Progenitor cell of endocrine pancreas (in vitro differentiated cells): ENCODE data around the gene TMEM38A. TPM values are rescaled to one million over a fixed set of nuclear protein-coding genes. Genes with fewer than 3 reads are reported as not detected.

Experiments used
- DNase-seq: peaks from one replicate; pipeline ENCODE4 v3.0.0; 2021; ENCODE audit warnings: low spot score; ENCODE audit not compliant: unreplicated experiment
- H3K27ac Mint-ChIP-seq: 2 replicates; pipeline ENCODE4 v1.8.0; 2021; ENCODE audit warnings: mild to moderate bottlenecking, moderate library complexity, mixed read lengths
- H3K27me3 Mint-ChIP-seq: 2 replicates; pipeline ENCODE4 v1.8.0; 2021; ENCODE audit warnings: mixed read lengths
- H3K36me3 Mint-ChIP-seq: 2 replicates; pipeline ENCODE4 v1.8.0; 2022; ENCODE audit warnings: mixed read lengths; ENCODE audit not compliant: insufficient read depth
- H3K4me1 Mint-ChIP-seq: 2 replicates; pipeline ENCODE4 v1.8.0; 2021; ENCODE audit warnings: low read depth, mixed read lengths
- H3K4me3 Mint-ChIP-seq: 2 replicates; pipeline ENCODE4 v1.8.0; 2021; ENCODE audit warnings: low read depth, mild to moderate bottlenecking, moderate library complexity, mixed read lengths
- H3K9me3 Mint-ChIP-seq: 2 replicates; pipeline ENCODE4 v1.8.0; 2021; ENCODE audit warnings: low read depth, mixed read lengths
- total RNA-seq: library from RNA; stranded (reverse); gene quantifications from 2 replicates; pipeline ENCODE4 v1.2.1, GENCODE V29; 2021
- TF ChIP-seq, protein P1 (sequence below): fragments of 200-600 bp; sonication (generic); IDR thresholded peaks from one replicate; pipeline ENCODE4 v1.5.0; 2021; ENCODE audit warnings: antibody characterized with exemption, mild to moderate bottlenecking; ENCODE audit not compliant: unreplicated experiment

Gene TMEM38A
- total RNA-seq, 1 donor from 2014 or later, result 12.2 TPM

DNA sequence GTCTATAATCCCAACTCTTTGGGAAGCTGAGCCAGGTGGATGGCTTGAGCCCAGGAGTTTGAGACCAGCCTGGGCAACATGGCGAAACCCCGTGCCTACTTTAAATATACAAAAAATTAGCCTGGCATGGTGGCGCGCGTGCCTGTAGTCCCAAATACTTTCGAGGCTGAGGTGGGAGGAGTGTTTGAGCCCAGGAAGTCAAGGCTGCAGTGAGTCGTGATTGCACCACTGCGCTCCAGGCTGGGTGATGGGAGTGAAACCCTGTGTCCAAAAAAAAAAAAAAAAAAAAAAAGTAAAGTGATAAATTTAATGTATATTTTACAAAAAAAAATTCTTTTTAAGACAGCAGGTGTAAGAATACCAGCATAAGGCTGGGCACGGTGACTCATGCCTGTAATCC lies 17.6 kb downstream of the TMEM38A start:
- Mint-ChIP-seq H3K4me1 (peaks cover 2% of the 10 kb centered on the region), H3K27me3 (no peaks in the 10 kb centered on the region), H3K27ac (no peak overlapping the region), H3K4me3 (no peak overlapping the region), H3K36me3 (peaks cover 17% of the 10 kb centered on the region), H3K9me3 (no peaks in the 10 kb centered on the region)
- TF ChIP-seq, protein P1, sequence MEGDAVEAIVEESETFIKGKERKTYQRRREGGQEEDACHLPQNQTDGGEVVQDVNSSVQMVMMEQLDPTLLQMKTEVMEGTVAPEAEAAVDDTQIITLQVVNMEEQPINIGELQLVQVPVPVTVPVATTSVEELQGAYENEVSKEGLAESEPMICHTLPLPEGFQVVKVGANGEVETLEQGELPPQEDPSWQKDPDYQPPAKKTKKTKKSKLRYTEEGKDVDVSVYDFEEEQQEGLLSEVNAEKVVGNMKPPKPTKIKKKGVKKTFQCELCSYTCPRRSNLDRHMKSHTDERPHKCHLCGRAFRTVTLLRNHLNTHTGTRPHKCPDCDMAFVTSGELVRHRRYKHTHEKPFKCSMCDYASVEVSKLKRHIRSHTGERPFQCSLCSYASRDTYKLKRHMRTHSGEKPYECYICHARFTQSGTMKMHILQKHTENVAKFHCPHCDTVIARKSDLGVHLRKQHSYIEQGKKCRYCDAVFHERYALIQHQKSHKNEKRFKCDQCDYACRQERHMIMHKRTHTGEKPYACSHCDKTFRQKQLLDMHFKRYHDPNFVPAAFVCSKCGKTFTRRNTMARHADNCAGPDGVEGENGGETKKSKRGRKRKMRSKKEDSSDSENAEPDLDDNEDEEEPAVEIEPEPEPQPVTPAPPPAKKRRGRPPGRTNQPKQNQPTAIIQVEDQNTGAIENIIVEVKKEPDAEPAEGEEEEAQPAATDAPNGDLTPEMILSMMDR, result no peak
- no peak for DNase-seq

DNA sequence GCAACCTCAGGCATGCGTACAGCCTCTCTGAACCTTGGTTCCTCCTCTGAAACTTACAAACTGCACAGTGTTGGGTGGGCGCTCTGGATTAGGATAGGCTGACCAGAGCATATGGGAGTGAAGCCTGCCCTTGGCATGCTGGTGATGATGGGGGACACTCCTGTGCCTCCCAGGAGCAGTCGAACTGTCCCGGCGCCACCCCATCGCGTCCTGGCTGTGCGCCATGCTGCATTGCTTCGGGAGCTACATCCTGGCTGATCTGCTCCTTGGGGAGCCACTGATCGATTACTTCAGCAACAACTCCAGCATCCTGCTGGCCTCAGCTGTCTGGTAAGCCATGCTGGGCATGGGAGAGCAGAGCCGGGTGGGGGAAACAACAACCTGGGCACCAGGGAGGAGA lies 18.9 kb downstream of the TMEM38A start:
- TF ChIP-seq, protein P1, result no peak
- peaks cover 2% of the 10 kb centered on the region for H3K4me1 Mint-ChIP-seq
- DNase-seq, result no peak
- peaks cover 15% of the 10 kb centered on the region for H3K36me3 Mint-ChIP-seq
- no peaks in the 10 kb centered on the region for H3K9me3 Mint-ChIP-seq
- no peak overlapping the region for H3K27ac Mint-ChIP-seq
- H3K27me3 Mint-ChIP-seq, result no peaks in the 10 kb centered on the region
- H3K4me3 Mint-ChIP-seq, result no peak overlapping the region

DNA sequence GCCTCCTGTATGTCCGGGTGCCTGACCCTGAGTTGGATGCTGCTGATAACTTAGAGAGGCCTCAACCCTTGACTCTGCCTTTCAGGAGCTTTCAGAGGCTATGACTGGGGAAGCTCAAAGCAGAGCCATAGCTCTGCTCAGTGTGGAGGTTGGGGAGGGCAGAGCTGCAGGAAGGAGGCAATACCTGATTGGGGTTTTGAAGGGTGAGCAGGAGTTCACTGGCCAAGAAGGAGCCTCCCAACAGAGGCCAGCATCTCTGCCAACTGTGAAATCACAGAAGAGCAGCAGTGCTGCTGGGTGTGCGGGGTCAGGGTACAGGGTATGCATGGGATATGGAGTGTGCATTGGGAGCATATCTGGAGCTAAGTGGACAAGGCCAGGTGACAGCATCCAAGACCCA lies 21.6 kb downstream of the TMEM38A start:
- Mint-ChIP-seq H3K27ac (no peak overlapping the region), H3K36me3 (peaks cover 15% of the 10 kb centered on the region)
- no peak for DNase-seq

DNA sequence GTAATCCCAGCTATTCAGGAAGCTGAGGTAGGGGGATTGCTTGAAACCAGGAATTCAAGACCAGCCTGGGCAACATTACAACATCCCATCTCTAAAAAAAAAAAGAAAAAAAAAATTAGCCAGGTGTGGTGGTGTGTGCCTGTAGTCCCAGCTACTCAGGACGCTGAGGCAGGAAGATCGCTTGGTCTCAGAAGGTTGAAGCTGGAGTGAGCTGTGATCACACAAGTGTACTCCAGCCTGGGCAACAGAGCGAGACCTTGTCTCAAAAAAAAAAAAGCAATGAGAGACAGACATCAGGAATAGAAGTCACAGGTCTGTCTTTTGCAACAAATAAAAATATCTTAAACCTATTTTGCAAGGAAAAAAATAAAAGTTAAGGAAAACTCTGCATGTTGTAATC lies 23.3 kb downstream of the TMEM38A start:
- Mint-ChIP-seq H3K4me3 (no peak overlapping the region), H3K9me3 (no peaks in the 10 kb centered on the region), H3K36me3 (peaks cover 15% of the 10 kb centered on the region), H3K27ac (no peak overlapping the region), H3K27me3 (no peaks in the 10 kb centered on the region), H3K4me1 (no peaks in the 10 kb centered on the region)
- TF ChIP-seq, protein P1, result no peak
- DNase-seq, result no peak

More for the DNA sequence above, 21.6 kb downstream of the TMEM38A start:
- H3K9me3 Mint-ChIP-seq, result no peaks in the 10 kb centered on the region
- no peaks in the 10 kb centered on the region for H3K4me1 Mint-ChIP-seq
- H3K4me3 Mint-ChIP-seq, result no peak overlapping the region
- H3K27me3 Mint-ChIP-seq, result no peaks in the 10 kb centered on the region
- TF ChIP-seq, protein P1, result no peak

DNA sequence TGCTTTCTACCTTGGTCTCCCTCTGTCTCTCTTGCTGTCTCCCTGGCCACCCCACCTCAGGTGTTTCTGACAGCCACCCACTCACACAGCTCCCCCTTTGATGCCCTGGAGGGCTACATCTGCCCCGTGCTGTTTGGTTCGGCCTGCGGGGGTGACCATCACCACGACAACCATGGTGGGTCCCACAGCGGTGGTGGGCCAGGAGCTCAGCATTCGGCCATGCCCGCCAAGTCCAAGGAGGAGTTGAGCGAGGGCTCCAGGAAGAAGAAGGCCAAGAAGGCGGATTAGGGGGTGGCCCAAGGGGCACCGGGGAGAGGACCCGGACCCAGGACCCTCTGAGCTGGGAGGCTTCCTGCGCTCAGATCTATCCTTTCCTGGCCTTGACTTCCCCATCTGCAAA lies 27.1 kb downstream of the TMEM38A start:
- Mint-ChIP-seq H3K27ac (no peak overlapping the region), H3K4me3 (no peak overlapping the region), H3K4me1 (no peaks in the 10 kb centered on the region), H3K9me3 (no peaks in the 10 kb centered on the region), H3K27me3 (no peaks in the 10 kb centered on the region), H3K36me3 (no peaks in the 10 kb centered on the region)
- DNase-seq, result no peak
- TF ChIP-seq, protein P1, result no peak
